ENCODE results near the gene BTD.

Gene BTD

GRCh38 chr3:15606434-15606891, 4.9 kb downstream of the BTD start:
- TF ChIP-seq RARB (CRISPR knock-in tag; IDR thresholded peaks at IDR 0.05) = no peak
- TF ChIP-seq POU6F1 (CRISPR knock-in tag; IDR thresholded peaks at IDR 0.05; ENCODE audit: borderline replicate concordance, low read depth) = no peak
- TF ChIP-seq CREB5 (CRISPR knock-in tag; IDR thresholded peaks at IDR 0.05; ENCODE audit: low read depth) = no peak
- no peak for TF ChIP-seq ARNTL (CRISPR knock-in tag; IDR thresholded peaks at IDR 0.05; ENCODE audit: borderline replicate concordance, low read depth)
- TF ChIP-seq SNAI2 (CRISPR knock-in tag; IDR thresholded peaks at IDR 0.05) = no peak
- TF ChIP-seq, protein P1, sequence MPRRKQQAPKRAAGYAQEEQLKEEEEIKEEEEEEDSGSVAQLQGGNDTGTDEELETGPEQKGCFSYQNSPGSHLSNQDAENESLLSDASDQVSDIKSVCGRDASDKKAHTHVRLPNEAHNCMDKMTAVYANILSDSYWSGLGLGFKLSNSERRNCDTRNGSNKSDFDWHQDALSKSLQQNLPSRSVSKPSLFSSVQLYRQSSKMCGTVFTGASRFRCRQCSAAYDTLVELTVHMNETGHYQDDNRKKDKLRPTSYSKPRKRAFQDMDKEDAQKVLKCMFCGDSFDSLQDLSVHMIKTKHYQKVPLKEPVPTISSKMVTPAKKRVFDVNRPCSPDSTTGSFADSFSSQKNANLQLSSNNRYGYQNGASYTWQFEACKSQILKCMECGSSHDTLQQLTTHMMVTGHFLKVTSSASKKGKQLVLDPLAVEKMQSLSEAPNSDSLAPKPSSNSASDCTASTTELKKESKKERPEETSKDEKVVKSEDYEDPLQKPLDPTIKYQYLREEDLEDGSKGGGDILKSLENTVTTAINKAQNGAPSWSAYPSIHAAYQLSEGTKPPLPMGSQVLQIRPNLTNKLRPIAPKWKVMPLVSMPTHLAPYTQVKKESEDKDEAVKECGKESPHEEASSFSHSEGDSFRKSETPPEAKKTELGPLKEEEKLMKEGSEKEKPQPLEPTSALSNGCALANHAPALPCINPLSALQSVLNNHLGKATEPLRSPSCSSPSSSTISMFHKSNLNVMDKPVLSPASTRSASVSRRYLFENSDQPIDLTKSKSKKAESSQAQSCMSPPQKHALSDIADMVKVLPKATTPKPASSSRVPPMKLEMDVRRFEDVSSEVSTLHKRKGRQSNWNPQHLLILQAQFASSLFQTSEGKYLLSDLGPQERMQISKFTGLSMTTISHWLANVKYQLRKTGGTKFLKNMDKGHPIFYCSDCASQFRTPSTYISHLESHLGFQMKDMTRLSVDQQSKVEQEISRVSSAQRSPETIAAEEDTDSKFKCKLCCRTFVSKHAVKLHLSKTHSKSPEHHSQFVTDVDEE (CRISPR knock-in tag; IDR thresholded peaks at IDR 0.05) = no peak
- TF ChIP-seq TOX (CRISPR knock-in tag; IDR thresholded peaks at IDR 0.05; ENCODE audit: borderline replicate concordance) = no peak
- TF ChIP-seq GLIS3 (CRISPR knock-in tag; IDR thresholded peaks at IDR 0.05) = no peak
- no peak for TF ChIP-seq CSRNP3 (CRISPR knock-in tag; IDR thresholded peaks at IDR 0.05)
- no peak for TF ChIP-seq ZNF565 (CRISPR knock-in tag; conservative IDR thresholded peaks at IDR 0.05; ENCODE audit: low read depth)
- no peak for TF ChIP-seq PPARA (CRISPR knock-in tag; IDR thresholded peaks at IDR 0.05; ENCODE audit: borderline replicate concordance)
- TF ChIP-seq CSDC2 (CRISPR knock-in tag; IDR thresholded peaks at IDR 0.05) = no peak
- TF ChIP-seq ISL1 (CRISPR knock-in tag; IDR thresholded peaks at IDR 0.05) = no peak
- TF ChIP-seq ZFP30 (CRISPR knock-in tag; IDR thresholded peaks at IDR 0.05) = no peak
- no peak for TF ChIP-seq OSR1 (CRISPR knock-in tag; IDR thresholded peaks at IDR 0.05)
- no peak for ATAC-seq

GRCh38 chr3:15610082-15610759, 8.7 kb downstream of the BTD start:
- TF ChIP-seq PATZ1 (CRISPR knock-in tag; IDR thresholded peaks at IDR 0.05; ENCODE audit: borderline replicate concordance) (no peak), BACH2 (CRISPR knock-in tag; IDR thresholded peaks at IDR 0.05; ENCODE audit: borderline replicate concordance) (no peak), TOX (CRISPR knock-in tag; IDR thresholded peaks at IDR 0.05; ENCODE audit: borderline replicate concordance) (no peak), ZFP3 (CRISPR knock-in tag; IDR thresholded peaks at IDR 0.05) (no peak), ESRRG (CRISPR knock-in tag; IDR thresholded peaks at IDR 0.05) (no peak), PPARA (CRISPR knock-in tag; IDR thresholded peaks at IDR 0.05; ENCODE audit: borderline replicate concordance) (no peak), ARNTL (CRISPR knock-in tag; IDR thresholded peaks at IDR 0.05; ENCODE audit: borderline replicate concordance, low read depth) (no peak), ZC3H10 (CRISPR knock-in tag; IDR thresholded peaks at IDR 0.05) (no peak), SNAI2 (CRISPR knock-in tag; IDR thresholded peaks at IDR 0.05) (no peak), ZNF70 (CRISPR knock-in tag; IDR thresholded peaks at IDR 0.05) (no peak), GLIS3 (CRISPR knock-in tag; IDR thresholded peaks at IDR 0.05) (no peak), ZFP30 (CRISPR knock-in tag; IDR thresholded peaks at IDR 0.05) (no peak), ZNF8 (CRISPR knock-in tag; IDR thresholded peaks at IDR 0.05) (no peak)
- ATAC-seq = peak; percentile 52; the same call in 2 of the 3 replicates

Measured in SK-N-SH treated with all-trans-retinoic acid at 6 μM for 48 hours (cell line).